ENCODE measurements around the gene RPP30.

The RPP30 gene

DNA sequence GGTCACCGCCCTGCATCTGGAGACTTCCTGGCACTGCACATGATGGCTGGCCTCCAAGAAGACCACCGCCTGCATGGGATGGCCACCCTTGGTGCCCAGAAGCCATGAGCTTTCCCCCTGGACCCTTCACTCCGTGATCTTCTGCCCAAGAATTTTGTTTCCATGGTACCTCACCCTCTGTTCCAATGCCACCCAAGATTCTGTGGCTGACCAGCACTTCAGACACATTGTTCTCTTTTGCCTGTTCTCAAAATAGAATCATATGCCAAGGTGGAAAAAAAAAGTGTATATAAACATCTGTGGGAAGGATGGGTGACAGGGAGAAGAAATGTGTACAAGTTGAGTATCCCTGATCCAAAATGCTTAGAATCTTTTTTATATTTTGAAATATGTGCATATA is 26.0 kb upstream of the RPP30 start:
- no peak overlapping the region for H3K4me3 ChIP-seq (ENCODE audit: low read depth, low read length)
- TF ChIP-seq, protein P1, sequence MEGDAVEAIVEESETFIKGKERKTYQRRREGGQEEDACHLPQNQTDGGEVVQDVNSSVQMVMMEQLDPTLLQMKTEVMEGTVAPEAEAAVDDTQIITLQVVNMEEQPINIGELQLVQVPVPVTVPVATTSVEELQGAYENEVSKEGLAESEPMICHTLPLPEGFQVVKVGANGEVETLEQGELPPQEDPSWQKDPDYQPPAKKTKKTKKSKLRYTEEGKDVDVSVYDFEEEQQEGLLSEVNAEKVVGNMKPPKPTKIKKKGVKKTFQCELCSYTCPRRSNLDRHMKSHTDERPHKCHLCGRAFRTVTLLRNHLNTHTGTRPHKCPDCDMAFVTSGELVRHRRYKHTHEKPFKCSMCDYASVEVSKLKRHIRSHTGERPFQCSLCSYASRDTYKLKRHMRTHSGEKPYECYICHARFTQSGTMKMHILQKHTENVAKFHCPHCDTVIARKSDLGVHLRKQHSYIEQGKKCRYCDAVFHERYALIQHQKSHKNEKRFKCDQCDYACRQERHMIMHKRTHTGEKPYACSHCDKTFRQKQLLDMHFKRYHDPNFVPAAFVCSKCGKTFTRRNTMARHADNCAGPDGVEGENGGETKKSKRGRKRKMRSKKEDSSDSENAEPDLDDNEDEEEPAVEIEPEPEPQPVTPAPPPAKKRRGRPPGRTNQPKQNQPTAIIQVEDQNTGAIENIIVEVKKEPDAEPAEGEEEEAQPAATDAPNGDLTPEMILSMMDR (IDR thresholded peaks at IDR 0.05; ENCODE audit: control insufficient read depth, extremely low read depth, insufficient read depth) = no peak
- no peak for DNase-seq (ENCODE audit: low read depth)

DNA sequence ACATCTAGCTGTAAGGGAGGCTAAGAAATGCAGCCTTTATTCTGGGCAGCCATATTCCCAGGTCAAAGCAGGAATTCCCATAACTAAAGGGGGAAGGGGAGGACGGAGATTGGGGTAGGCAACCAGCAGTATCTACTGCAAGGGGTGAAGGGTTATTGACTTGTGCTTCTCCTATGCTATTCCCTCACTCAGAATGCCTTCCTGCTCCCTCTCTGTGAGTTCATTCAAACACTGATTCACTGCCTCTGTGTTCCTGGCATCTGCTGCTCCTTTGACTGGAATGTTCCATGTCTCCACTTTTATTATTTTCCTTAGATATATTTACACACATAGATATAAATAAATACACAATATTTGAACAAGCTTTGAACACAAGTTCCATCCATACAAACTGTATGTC is 25.0 kb upstream of the RPP30 start:
- DNase-seq (ENCODE audit: low read depth) = peak; percentile 38
- TF ChIP-seq, protein P1 (IDR thresholded peaks at IDR 0.05; ENCODE audit: control insufficient read depth, extremely low read depth, insufficient read depth) = no peak
- no peak overlapping the region for H3K4me3 ChIP-seq (ENCODE audit: low read depth, low read length)

DNA sequence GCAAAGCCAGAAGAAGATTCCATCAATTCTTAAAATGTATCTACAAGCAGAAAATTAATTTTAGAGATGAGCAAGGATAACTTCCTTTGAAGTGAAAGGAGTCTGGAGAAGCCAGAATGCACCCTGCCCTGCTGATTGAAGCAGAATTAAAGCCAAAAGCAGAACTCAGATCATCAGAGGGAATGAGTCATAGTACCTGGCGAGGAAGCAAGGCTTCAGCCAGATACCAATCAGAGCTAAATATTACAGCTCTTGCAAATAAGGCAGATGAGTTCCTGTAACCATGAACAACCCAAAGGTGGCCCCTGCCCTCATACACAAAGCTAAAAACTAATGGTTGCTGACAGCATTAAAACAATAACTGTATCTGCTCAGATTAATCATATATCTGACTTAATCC is 24.3 kb upstream of the RPP30 start:
- TF ChIP-seq, protein P1 (IDR thresholded peaks at IDR 0.05; ENCODE audit: control insufficient read depth, extremely low read depth, insufficient read depth) = no peak
- DNase-seq (ENCODE audit: low read depth) = peak; percentile 78
- H3K4me3 ChIP-seq (ENCODE audit: low read depth, low read length) = no peak overlapping the region

DNA sequence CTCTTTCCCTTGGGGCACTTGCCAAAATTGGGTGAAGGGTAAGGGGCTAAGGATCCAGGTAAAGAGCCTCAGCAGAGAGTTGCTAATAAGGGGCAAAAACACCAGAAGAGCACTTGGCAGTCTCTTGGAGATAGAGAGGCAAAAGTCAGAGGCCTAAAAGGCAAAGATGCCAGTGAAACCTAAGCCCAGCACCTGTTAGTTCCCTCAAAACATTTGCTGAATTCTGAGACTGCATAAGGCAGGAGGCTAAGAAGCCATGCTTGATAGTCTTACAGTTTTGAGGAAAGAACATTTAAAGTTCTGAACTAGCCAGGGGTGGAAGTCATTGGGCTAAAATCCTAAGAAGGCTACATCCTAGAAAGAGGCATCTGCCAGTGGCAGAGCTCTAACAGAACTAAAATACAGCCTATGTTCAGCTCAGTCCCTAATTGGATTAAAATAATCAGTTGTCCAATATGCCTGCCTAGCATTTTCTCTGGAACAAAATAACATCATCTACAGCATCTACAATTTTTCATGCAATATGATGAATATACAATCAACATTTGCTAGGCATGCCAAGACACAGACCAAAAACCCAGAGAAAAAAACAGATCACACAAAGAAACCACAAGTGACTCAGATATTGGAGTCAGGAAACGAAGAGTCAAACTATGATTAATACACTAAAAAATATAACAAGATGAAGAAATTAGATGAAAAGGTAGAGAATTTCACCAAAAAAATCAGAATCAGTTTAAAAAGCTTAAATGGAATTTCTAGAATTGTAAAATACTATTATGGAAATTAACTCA is 21.6 kb upstream of the RPP30 start:
- TF ChIP-seq, protein P1 (IDR thresholded peaks at IDR 0.05; ENCODE audit: control insufficient read depth, extremely low read depth, insufficient read depth) = no peak
- DNase-seq (ENCODE audit: low read depth) = no peak
- no peak overlapping the region for H3K4me3 ChIP-seq (ENCODE audit: low read depth, low read length)

DNA sequence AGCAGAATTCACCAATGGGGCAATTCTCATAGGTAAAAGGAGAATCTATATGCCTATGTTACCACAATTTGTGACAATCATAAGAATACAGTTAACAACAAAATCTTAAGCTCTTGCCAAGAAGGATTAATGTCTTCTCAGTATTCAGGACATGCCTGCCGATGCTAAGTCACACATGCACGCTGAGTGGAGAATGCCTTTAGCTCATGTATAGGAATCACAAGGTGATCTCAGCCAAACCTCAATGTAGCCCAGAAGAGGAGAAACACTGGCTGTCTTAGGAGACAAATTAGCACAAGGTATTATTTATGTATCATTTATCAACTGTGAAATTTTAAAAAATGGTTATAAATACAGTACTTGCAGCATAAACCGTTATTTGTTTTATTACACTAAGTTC is 16.6 kb upstream of the RPP30 start:
- no peak for DNase-seq (ENCODE audit: low read depth)
- no peak overlapping the region for H3K4me3 ChIP-seq (ENCODE audit: low read depth, low read length)
- TF ChIP-seq, protein P1 (IDR thresholded peaks at IDR 0.05; ENCODE audit: control insufficient read depth, extremely low read depth, insufficient read depth) = no peak

DNA sequence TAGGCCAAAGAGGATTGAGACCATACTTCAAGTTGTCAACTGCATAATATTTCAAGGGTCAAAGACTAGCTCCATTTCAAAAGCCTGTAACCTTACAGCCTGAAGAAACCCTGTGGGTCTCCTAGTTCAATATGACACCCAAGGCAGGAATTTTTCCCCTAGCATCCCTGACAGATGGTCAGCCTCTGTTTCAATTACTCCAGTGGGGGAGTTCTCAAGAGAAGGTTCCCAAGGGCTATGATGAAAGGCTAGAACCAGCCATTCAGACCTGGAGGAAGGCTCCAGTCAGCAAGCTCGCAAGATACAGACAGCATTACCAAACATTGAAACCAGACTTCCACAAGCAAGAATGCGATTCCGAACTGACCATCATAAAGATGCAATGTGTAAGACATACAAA is 15.5 kb upstream of the RPP30 start:
- TF ChIP-seq, protein P1 (IDR thresholded peaks at IDR 0.05; ENCODE audit: control insufficient read depth, extremely low read depth, insufficient read depth) = no peak
- DNase-seq (ENCODE audit: low read depth) = no peak
- H3K4me3 ChIP-seq (ENCODE audit: low read depth, low read length) = no peak overlapping the region

Measured in LNCaP clone FGC (cell line).